Lung (tissue), 12 donors: ENCODE data around the gene POU2F1. TPM values are rescaled to one million over a fixed set of nuclear protein-coding genes. Genes with fewer than 3 reads are reported as not detected.

Experiments
- ATAC-seq: fragments of 200-7000 bp; cut with Tn5 transposase; one replicate; pipeline ENCODE4 v1.9.1; 2020; ENCODE audit warnings: moderate number of reproducible peaks; ENCODE audit not compliant: insufficient read depth, low FRiP score
- DNase-seq, 3 donors: peaks; one replicate each; pipeline ENCODE4 v3.0.0-alpha.2; 2013 to 2017
- H3K27ac ChIP-seq, 2 donors: one replicate each; pipeline ENCODE4 v1.5.1; 2013; ENCODE audit warnings: mild to moderate bottlenecking in 2 of 2, moderate library complexity in 2 of 2, control low read depth in 1 of 2, inconsistent platforms in 1 of 2, low read depth in 1 of 2, low read length in 1 of 2
- H3K27me3 ChIP-seq, 3 donors: one replicate each; pipeline ENCODE4 v1.5.1; 2013; ENCODE audit warnings: low read length in 2 of 3; ENCODE audit not compliant: control insufficient read depth in 3 of 3, insufficient read depth in 3 of 3
- H3K36me3 ChIP-seq, 4 donors: one replicate each; pipeline ENCODE4 v1.5.1; 2013; ENCODE audit warnings: low read length in 4 of 4, mild to moderate bottlenecking in 1 of 4, moderate library complexity in 1 of 4; ENCODE audit not compliant: control insufficient read depth in 4 of 4, insufficient read depth in 4 of 4
- H3K4me1 ChIP-seq, 5 donors: one replicate each; pipeline ENCODE4 v1.5.1; 2013; ENCODE audit warnings: low read length in 5 of 5, mild to moderate bottlenecking in 2 of 5, moderate library complexity in 1 of 5; ENCODE audit not compliant: control insufficient read depth in 5 of 5, insufficient read depth in 5 of 5
- H3K4me3 ChIP-seq: one replicate; pipeline ENCODE4 v1.5.1; 2013; ENCODE audit warnings: mild to moderate bottlenecking, control low read depth, moderate library complexity
- H3K9ac ChIP-seq, 2 donors: one replicate each; pipeline ENCODE4 v1.5.1; 2013; ENCODE audit warnings: low read length in 2 of 2, control low read depth in 1 of 2; ENCODE audit not compliant: insufficient read depth in 1 of 2
- H3K9me3 ChIP-seq, 4 donors: one replicate each; pipeline ENCODE4 v1.5.1; 2013; ENCODE audit warnings: low read length in 3 of 4, mild to moderate bottlenecking in 1 of 4, moderate library complexity in 1 of 4; ENCODE audit not compliant: control insufficient read depth in 4 of 4, insufficient read depth in 3 of 4
- WGBS, 2 donors: extraction: QIAGEN DNeasy Blood & Tissue Kit; methylation state at CpG; one replicate each; pipeline ENCODE4 v1.1.7; 2013; 5-methylcytosine and 5-hydroxymethylcytosine counted together
- polyA plus RNA-seq, 2 donors: library from polyadenylated mRNA; stranded (reverse); fragments of 200-250 nt; gene quantifications; one replicate each; pipeline ENCODE4 v1.2.1, GENCODE V29; 2013
- total RNA-seq, 2 donors: library from RNA; depleted of rRNA in 1 of 2; stranded (reverse); fragments of >200 nt in 1 of 2; gene quantifications; one replicate each; pipeline ENCODE4 v1.2.1, GENCODE V29; 2014 to 2021
- TF ChIP-seq, protein P1 (sequence below): IDR thresholded peaks from 2 replicates; pipeline ENCODE4 v1.5.1; 2012; ENCODE audit warnings: mild to moderate bottlenecking; ENCODE audit errors: control extremely low read depth, extremely low read depth
- donor health status: control.
- donor health status: control.
- donor health status: Bipolar disorder and iron deficiency.
- donor health status: healthy.
- donor health status: DM: yes; HTN: yes; CAD: no.

Gene POU2F1
- total and polyA plus RNA-seq, 4 donors: 2.0 to 34.4 (median 8.7) TPM

DNA sequence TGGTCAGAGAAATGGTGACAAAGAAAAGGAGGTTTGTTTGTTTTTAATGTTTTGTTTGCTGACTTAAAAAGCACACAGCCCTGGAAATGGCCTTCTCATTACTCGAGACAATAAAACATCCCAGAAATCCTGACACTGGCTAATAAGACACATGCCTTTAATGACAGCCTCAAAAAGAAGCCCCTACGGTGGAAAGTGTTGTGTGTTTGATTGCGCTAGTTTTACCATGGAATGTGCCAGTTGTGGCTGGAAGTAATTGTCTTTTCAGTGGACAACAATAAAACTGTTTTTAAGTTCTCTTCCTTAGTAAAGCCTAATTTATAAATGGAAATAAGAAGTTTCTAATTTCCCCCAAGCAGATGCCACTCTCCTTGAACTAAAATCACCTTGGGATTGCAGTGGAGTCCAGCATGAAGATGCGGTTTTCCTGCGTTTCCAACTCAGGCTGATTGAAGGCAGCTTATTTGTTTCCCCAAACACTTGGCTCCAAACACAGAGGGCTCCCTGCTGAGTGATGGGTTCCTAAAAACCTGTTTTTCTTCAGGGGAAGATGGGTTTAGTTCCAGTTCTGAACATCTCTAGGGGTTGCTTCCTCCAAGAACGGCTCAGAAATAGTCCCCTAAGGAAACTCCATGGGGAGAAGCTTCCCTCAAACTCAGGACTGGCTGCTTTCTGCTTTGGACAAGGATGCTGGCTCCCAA is 243.3 kb downstream of the POU2F1 start:
- ATAC-seq: no peak
- TF ChIP-seq, protein P1, sequence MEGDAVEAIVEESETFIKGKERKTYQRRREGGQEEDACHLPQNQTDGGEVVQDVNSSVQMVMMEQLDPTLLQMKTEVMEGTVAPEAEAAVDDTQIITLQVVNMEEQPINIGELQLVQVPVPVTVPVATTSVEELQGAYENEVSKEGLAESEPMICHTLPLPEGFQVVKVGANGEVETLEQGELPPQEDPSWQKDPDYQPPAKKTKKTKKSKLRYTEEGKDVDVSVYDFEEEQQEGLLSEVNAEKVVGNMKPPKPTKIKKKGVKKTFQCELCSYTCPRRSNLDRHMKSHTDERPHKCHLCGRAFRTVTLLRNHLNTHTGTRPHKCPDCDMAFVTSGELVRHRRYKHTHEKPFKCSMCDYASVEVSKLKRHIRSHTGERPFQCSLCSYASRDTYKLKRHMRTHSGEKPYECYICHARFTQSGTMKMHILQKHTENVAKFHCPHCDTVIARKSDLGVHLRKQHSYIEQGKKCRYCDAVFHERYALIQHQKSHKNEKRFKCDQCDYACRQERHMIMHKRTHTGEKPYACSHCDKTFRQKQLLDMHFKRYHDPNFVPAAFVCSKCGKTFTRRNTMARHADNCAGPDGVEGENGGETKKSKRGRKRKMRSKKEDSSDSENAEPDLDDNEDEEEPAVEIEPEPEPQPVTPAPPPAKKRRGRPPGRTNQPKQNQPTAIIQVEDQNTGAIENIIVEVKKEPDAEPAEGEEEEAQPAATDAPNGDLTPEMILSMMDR: no peak
- WGBS, 2 donors: 82 to 88% methylated on average over 6 of the region's 6 CpGs
- Histone ChIP-seq H3K9me3 (no peaks in the 10 kb centered on the region), H3K36me3 (no peaks in the 10 kb centered on the region), H3K4me3 (no peak overlapping the region), H3K9ac (no peak overlapping the region), H3K27ac (no peak overlapping the region), H3K4me1 (peaks cover 0 to 3% (median 0%) of the 10 kb centered on the region in 5 donors), H3K27me3 (no peaks in the 10 kb centered on the region)
- DNase-seq: no peak

DNA sequence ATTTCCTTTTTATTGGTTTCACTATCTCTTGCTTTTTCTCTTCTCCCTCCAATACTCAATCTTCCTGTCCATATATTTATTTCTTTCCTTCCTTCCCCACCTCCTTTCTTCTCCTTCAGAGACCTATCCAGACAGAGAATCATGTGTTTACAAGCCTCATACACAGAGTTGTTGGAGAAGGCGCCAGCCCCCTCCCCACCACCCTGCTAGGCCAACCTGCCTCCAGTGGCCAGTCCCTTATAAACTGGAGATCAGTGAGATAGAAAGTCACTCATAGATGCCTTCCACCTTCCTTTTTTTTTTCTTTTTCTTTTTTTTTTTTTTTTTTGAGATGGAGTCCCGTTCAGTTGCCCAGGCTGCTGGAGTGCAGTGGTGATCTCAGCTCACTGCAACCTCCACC is 244.3 kb downstream of the POU2F1 start:
- TF ChIP-seq, protein P1: no peak
- Histone ChIP-seq H3K9ac (no peak overlapping the region), H3K27ac (no peak overlapping the region), H3K27me3 (no peaks in the 10 kb centered on the region), H3K9me3 (no peaks in the 10 kb centered on the region), H3K4me1 (peaks cover 0 to 3% (median 0%) of the 10 kb centered on the region in 5 donors), H3K36me3 (no peaks in the 10 kb centered on the region), H3K4me3 (no peak overlapping the region)
- DNase-seq: no peak
- WGBS, 2 donors: 90 to 93% methylated on average over 2 of the region's 2 CpGs
- no peak for ATAC-seq

DNA sequence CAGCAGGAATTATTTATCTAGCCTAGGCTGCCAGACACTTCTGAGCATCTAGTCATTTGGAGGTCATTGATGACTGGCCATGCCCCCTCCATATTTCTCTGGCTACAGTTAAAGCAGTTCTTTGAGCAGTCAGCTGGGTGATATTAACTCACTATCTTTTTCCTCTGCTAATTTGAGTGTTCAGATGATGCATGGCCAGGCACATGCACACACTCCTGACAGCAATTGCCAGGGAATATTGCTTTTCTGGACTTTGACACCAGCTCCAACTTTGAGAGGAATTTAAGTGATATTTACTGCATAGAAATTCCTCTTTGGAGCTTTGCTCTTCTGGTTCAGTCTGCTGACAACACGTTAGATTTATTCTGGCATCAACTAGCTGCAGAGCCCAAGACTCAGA is 245.1 kb downstream of the POU2F1 start:
- TF ChIP-seq, protein P1: no peak
- no peaks in the 10 kb centered on the region for H3K9me3 ChIP-seq
- WGBS, 2 donors: 74 to 76% methylated on average over 1 of the region's 1 CpG
- ATAC-seq: no peak
- peaks cover 0 to 3% (median 0%) of the 10 kb centered on the region in 5 donors for H3K4me1 ChIP-seq
- no peak overlapping the region for H3K27ac ChIP-seq
- H3K27me3 ChIP-seq: no peaks in the 10 kb centered on the region
- DNase-seq: no peak
- no peaks in the 10 kb centered on the region for H3K36me3 ChIP-seq
- H3K9ac ChIP-seq: no peak overlapping the region
- no peak overlapping the region for H3K4me3 ChIP-seq
